GM12878 (cell line): Measurements from ENCODE around the gene EFNA1. TPM values are rescaled to one million over a fixed set of nuclear protein-coding genes. Genes with fewer than 3 reads are reported as not detected.

Experiments used
- ASH2L ChIP-seq: fragments of 300-600, 200-600 bp; sonication (generic); IDR thresholded peaks from 2 replicates; pipeline ENCODE4 v1.6.1; 2017; ENCODE audit warnings: low read depth, mild to moderate bottlenecking, borderline replicate concordance
- BHLHE40 ChIP-seq, 2 experiments: fragments of 450-650 bp in 1 of 2; IDR thresholded peaks; 2 replicates each; pipeline ENCODE4 v1.6.1; 2011 to 2017; ENCODE audit warnings: low read depth in 2 of 2, borderline replicate concordance in 1 of 2, improper control_type of control experiment in 1 of 2, low read length in 1 of 2, mild to moderate bottlenecking in 1 of 2
- BMI1 ChIP-seq: fragments of 450-650 bp; IDR thresholded peaks from 2 replicates; pipeline ENCODE4 v1.6.1; 2016; ENCODE audit warnings: mild to moderate bottlenecking, moderate library complexity, borderline replicate concordance
- CHD1 ChIP-seq: IDR thresholded peaks from 2 replicates; pipeline ENCODE4 v1.6.1; 2012; ENCODE audit warnings: low read depth, low read length, improper control_type of control experiment
- CREB1 ChIP-seq: IDR thresholded peaks from 2 replicates; pipeline ENCODE4 v1.6.1; 2012; ENCODE audit warnings: low read depth, mild to moderate bottlenecking, inconsistent platforms
- DPF2 ChIP-seq: fragments of 450-650 bp; IDR thresholded peaks from 2 replicates; pipeline ENCODE4 v1.6.1; 2017; ENCODE audit warnings: mild to moderate bottlenecking
- FOXK2 ChIP-seq: fragments of 450-650 bp; IDR thresholded peaks from 2 replicates; pipeline ENCODE4 v1.6.1; 2017; ENCODE audit warnings: mild to moderate bottlenecking, moderate library complexity
- GATAD2B ChIP-seq: fragments of 450-650 bp; conservative IDR thresholded peaks from 2 replicates; pipeline ENCODE4 v1.6.1; 2017; ENCODE audit warnings: low read depth, mild to moderate bottlenecking, moderate library complexity
- HDGF ChIP-seq: fragments of 450-650 bp; IDR thresholded peaks from 2 replicates; pipeline ENCODE4 v1.6.1; 2016; ENCODE audit warnings: antibody characterized with exemption
- IKZF1 ChIP-seq: fragments of 450-650 bp; conservative IDR thresholded peaks from 2 replicates; pipeline ENCODE4 v1.6.1; 2017; ENCODE audit warnings: antibody characterized with exemption, mild to moderate bottlenecking
- IKZF2 ChIP-seq, 2 experiments: fragments of 450-650 bp; IDR thresholded peaks; 2 replicates each; pipeline ENCODE4 v1.6.1; 2017; ENCODE audit warnings: mild to moderate bottlenecking in 2 of 2, moderate library complexity in 2 of 2
- KDM1A ChIP-seq: fragments of 200-600 bp; sonication (generic); IDR thresholded peaks from 2 replicates; pipeline ENCODE4 v1.6.1; 2016; ENCODE audit warnings: borderline replicate concordance
- LARP7 ChIP-seq: fragments of 450-650 bp; IDR thresholded peaks from 2 replicates; pipeline ENCODE4 v1.6.1; 2017; ENCODE audit warnings: mild to moderate bottlenecking
- NR2C1 ChIP-seq: fragments of 450-650 bp; IDR thresholded peaks from 2 replicates; pipeline ENCODE4 v1.6.1; 2017; ENCODE audit warnings: antibody characterized with exemption, mild to moderate bottlenecking, moderate library complexity
- PML ChIP-seq: IDR thresholded peaks from 2 replicates; pipeline ENCODE4 v1.6.1; 2012; ENCODE audit warnings: low read length, inconsistent platforms
- POLR2AphosphoS2 ChIP-seq: IDR thresholded peaks from 2 replicates; pipeline ENCODE4 v1.6.1; 2011; ENCODE audit warnings: low read depth, mild to moderate bottlenecking, low read length, improper control_type of control experiment, moderate library complexity
- RELA ChIP-seq: fragments of 450-650 bp; IDR thresholded peaks from 2 replicates; pipeline ENCODE4 v1.8.0; 2014; ENCODE audit warnings: borderline replicate concordance; ENCODE audit not compliant: partially characterized antibody
- SIX5 ChIP-seq: IDR thresholded peaks from 2 replicates; pipeline ENCODE4 v1.6.1; 2011; ENCODE audit warnings: mild to moderate bottlenecking, low read depth, low read length, moderate library complexity; ENCODE audit not compliant: severe bottlenecking
- SREBF2 ChIP-seq: IDR thresholded peaks from 2 replicates; pipeline ENCODE4 v1.6.1; 2012; ENCODE audit warnings: mild to moderate bottlenecking, low read length
- WRNIP1 ChIP-seq: IDR thresholded peaks from 2 replicates; pipeline ENCODE4 v1.6.1; 2011; ENCODE audit warnings: low read depth, low read length, improper control_type of control experiment, borderline replicate concordance
- ZBED1 ChIP-seq: IDR thresholded peaks from 2 replicates; pipeline ENCODE4 v1.6.1; 2016; ENCODE audit warnings: borderline replicate concordance
- ZNF274 ChIP-seq: IDR thresholded peaks from one replicate; pipeline ENCODE4 v1.8.0; 2011; ENCODE audit not compliant: insufficient read length, insufficient read depth
- ZNF622 ChIP-seq: fragments of 450-650 bp; IDR thresholded peaks from 2 replicates; pipeline ENCODE4 v1.6.1; 2017; ENCODE audit warnings: mild to moderate bottlenecking, inconsistent platforms
- polyA plus RNA-seq, 11 experiments: library from polyadenylated mRNA; depleted of rRNA in 4 of 11; unstranded in 6 of 11; stranded (reverse) in 5 of 11; fragments of >200 nt; fragmentation: Nextera tagmentation in 4 of 11; fragmentation: Illumina TruSeq in 1 of 11; extraction: Ambion mirVana in 4 of 11; extraction: Trizol in 1 of 11; gene quantifications; 1 replicate in 1 of 11; 2 replicates in 10 of 11; pipeline versions ENCODE4 v1.2.1 to v1.2.3, GENCODE V29; 2011 to 2016; ENCODE audit warnings: inconsistent platforms in 2 of 11, missing spikeins in 2 of 11, low read depth in 1 of 11
- total RNA-seq, 4 experiments: library from RNA; depleted of rRNA in 3 of 4; stranded (reverse); fragments of >200 nt in 3 of 4; fragmentation: Illumina TruSeq in 1 of 4; extraction: Trizol in 1 of 4; gene quantifications; 2 replicates each; pipeline versions ENCODE4 v1.2.1 to v1.2.3, GENCODE V29; 2013 to 2021
- TF ChIP-seq, protein P1 (sequence below): fragments of 450-650 bp; IDR thresholded peaks from 2 replicates; pipeline ENCODE4 v1.6.1; 2017; ENCODE audit warnings: mild to moderate bottlenecking
- TF ChIP-seq, protein P2 (sequence below): IDR thresholded peaks from 2 replicates; pipeline ENCODE4 v1.6.1; 2011; ENCODE audit warnings: mild to moderate bottlenecking, low read depth, low read length, moderate library complexity; ENCODE audit not compliant: insufficient replicate concordance
- TF ChIP-seq, protein P3 (sequence below): fragments of 450-650 bp; IDR thresholded peaks from 2 replicates; pipeline ENCODE4 v1.6.1; 2017; ENCODE audit warnings: low read depth, mild to moderate bottlenecking, moderate library complexity
- TF ChIP-seq, protein P4 (sequence below): IDR thresholded peaks from 2 replicates; pipeline ENCODE4 v1.6.1; 2011; ENCODE audit warnings: borderline replicate concordance, low read depth, mild to moderate bottlenecking, moderate library complexity, low read length; ENCODE audit not compliant: insufficient read depth, poor library complexity, severe bottlenecking

EFNA1 gene
- total and polyA plus RNA-seq, 10 of the 15 experiments (the other 5 are each of a cell fraction or from before 2014, with no cell fraction given) = 0.13 to 7.5 (median 0.28) TPM; not detected in 5

DNA sequence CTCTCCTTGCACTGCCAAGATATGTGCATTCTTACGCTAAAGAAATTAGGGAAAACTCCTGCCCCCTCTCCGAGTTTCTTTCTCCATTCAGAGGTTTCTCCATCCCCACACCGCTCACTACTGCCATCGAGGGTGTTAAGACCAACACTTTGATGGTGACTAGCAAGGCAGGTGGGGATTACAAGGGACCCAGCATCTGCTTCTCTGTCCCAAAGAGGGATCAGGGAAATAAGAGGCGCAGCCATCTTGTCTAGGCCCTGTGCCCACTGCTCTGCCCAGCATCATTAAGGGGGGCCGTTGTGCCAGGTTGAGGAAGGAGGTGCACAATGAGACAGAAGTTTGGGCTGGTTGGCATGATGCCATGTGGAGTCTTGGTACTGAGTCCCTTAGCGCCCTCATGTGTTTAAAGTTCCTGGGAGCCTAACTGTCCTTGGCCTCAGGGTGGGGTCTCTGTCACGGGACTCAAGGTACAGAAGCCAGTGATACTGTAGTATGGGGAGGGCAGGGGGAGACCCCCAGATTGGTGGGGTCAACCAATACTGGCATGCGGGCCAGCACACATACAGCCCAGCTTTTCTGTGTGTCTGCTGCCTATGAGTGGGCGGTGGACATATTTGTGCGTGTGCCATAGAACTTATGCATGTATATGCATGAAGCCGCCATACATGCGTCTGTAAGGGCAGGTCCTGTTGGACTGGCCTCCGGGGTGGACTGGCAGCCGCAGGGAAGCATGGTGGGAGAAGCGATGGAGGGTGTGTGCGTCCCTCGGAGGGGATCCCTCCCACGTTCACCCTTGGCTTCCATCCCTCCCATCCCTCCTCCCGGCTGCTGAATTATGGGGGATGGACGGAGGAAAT lies 43.6 kb upstream of the EFNA1 start (continued):
- TF ChIP-seq ZNF274 (no peak), ZNF622 (no peak), KDM1A (no peak), HDGF (no peak), CREB1 (no peak), IKZF1 (no peak), NR2C1 (no peak), GATAD2B (no peak), WRNIP1 (no peak), IKZF2 (IDR thresholded peaks at IDR 0.05) (no peak), ZBED1 (no peak), PML (no peak), RELA (no peak), DPF2 (no peak), BHLHE40 (IDR thresholded peaks at IDR 0.05; ENCODE audit: borderline replicate concordance in 1 of 2, low read depth in 2 of 2, low read length in 1 of 2) (peak; percentile 45 to 64; a peak in 1 of 4 replicates), BMI1 (no peak), SIX5 (no peak), SREBF2 (no peak), POLR2AphosphoS2 (no peak), FOXK2 (no peak), ASH2L (no peak), LARP7 (no peak), CHD1 (no peak)
- TF ChIP-seq, protein P1, sequence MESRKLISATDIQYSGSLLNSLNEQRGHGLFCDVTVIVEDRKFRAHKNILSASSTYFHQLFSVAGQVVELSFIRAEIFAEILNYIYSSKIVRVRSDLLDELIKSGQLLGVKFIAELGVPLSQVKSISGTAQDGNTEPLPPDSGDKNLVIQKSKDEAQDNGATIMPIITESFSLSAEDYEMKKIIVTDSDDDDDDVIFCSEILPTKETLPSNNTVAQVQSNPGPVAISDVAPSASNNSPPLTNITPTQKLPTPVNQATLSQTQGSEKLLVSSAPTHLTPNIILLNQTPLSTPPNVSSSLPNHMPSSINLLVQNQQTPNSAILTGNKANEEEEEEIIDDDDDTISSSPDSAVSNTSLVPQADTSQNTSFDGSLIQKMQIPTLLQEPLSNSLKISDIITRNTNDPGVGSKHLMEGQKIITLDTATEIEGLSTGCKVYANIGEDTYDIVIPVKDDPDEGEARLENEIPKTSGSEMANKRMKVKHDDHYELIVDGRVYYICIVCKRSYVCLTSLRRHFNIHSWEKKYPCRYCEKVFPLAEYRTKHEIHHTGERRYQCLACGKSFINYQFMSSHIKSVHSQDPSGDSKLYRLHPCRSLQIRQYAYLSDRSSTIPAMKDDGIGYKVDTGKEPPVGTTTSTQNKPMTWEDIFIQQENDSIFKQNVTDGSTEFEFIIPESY = no peak
- TF ChIP-seq, protein P2, sequence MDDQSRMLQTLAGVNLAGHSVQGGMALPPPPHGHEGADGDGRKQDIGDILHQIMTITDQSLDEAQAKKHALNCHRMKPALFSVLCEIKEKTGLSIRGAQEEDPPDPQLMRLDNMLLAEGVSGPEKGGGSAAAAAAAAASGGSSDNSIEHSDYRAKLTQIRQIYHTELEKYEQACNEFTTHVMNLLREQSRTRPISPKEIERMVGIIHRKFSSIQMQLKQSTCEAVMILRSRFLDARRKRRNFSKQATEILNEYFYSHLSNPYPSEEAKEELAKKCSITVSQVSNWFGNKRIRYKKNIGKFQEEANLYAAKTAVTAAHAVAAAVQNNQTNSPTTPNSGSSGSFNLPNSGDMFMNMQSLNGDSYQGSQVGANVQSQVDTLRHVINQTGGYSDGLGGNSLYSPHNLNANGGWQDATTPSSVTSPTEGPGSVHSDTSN = no peak
- TF ChIP-seq, protein P3, sequence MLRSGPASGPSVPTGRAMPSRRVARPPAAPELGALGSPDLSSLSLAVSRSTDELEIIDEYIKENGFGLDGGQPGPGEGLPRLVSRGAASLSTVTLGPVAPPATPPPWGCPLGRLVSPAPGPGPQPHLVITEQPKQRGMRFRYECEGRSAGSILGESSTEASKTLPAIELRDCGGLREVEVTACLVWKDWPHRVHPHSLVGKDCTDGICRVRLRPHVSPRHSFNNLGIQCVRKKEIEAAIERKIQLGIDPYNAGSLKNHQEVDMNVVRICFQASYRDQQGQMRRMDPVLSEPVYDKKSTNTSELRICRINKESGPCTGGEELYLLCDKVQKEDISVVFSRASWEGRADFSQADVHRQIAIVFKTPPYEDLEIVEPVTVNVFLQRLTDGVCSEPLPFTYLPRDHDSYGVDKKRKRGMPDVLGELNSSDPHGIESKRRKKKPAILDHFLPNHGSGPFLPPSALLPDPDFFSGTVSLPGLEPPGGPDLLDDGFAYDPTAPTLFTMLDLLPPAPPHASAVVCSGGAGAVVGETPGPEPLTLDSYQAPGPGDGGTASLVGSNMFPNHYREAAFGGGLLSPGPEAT = no peak
- TF ChIP-seq, protein P4, sequence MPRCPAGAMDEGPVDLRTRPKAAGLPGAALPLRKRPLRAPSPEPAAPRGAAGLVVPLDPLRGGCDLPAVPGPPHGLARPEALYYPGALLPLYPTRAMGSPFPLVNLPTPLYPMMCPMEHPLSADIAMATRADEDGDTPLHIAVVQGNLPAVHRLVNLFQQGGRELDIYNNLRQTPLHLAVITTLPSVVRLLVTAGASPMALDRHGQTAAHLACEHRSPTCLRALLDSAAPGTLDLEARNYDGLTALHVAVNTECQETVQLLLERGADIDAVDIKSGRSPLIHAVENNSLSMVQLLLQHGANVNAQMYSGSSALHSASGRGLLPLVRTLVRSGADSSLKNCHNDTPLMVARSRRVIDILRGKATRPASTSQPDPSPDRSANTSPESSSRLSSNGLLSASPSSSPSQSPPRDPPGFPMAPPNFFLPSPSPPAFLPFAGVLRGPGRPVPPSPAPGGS = no peak
